ENCODE data around the gene DGKG. TPM values are rescaled to one million over a fixed set of nuclear protein-coding genes. Genes with fewer than 3 reads are reported as not detected.

Gene DGKG
- polyA plus RNA-seq, 2 of the 4 experiments (the other 2 are of a cell fraction), result 11.5 to 13.3 TPM

GRCh38 chr3:186237915-186238314 lies 124.1 kb downstream of the DGKG start:
- ChIA-PET CTCF (interaction anchor here (0.8 to 1.7 kb wide), 2 partner anchors 10 to 235 kb away, joined by 3 to 4 read pairs; no protein-coding TSS in a partner anchor), POLR2A (no interaction called here)
- Histone ChIP-seq H3K9me3 (no peaks in the 10 kb centered on the region), H3K27ac (no peak overlapping the region), H3K4me1 (peaks cover 8% of the 10 kb centered on the region), H3K4me3 (no peak overlapping the region), H3K4me2 (no peak overlapping the region)
- no peak for ATAC-seq
- 92% methylated on average over 2 of the region's 2 CpGs for WGBS (ENCODE audit: missing lambda C conversion rate)
- no peak for DNase-seq (ENCODE audit: low read depth in 1 of 2, low spot score in 1 of 2)
- no peak for FAIRE-seq
- no peak for TF ChIP-seq SMC3 (IDR thresholded peaks at IDR 0.05)
- TF ChIP-seq ATOH8 (CRISPR knock-in tag; IDR thresholded peaks at IDR 0.05; ENCODE audit: low read depth), result no peak
- no peak for TF ChIP-seq E2F6 (IDR thresholded peaks at IDR 0.05; ENCODE audit: borderline replicate concordance, low read depth)

- WGBS (ENCODE audit: missing lambda C conversion rate), result 95% methylated on average over 6 of the region's 6 CpGs
- POLR2A ChIA-PET, result no interaction called here
Observed at GRCh38 chr3:186236357-186237020, 125.5 kb downstream of the DGKG start.

GRCh38 chr3:186235554-186235953 lies 126.5 kb downstream of the DGKG start:
- no peak for DNase-seq (ENCODE audit: low read depth in 1 of 2, low spot score in 1 of 2)
- 83% methylated on average over 5 of the region's 5 CpGs for WGBS (ENCODE audit: missing lambda C conversion rate)
- no peak overlapping the region for H3K27ac ChIP-seq
- POLR2A ChIA-PET, result no interaction called here
- FAIRE-seq, result no peak
- no peaks in the 10 kb centered on the region for H3K9me3 ChIP-seq
- H3K4me1 ChIP-seq, result no peaks in the 10 kb centered on the region
- ATAC-seq, result no peak
- no peak overlapping the region for H3K4me3 ChIP-seq
- H3K4me2 ChIP-seq, result no peak overlapping the region
- CTCF ChIA-PET, result no interaction called here
- no peak for TF ChIP-seq SREBF2 (IDR thresholded peaks at IDR 0.05)
- no peak for TF ChIP-seq GATA3 (IDR thresholded peaks at IDR 0.05; ENCODE audit: borderline replicate concordance)
- TF ChIP-seq REST (IDR thresholded peaks at IDR 0.05), result no peak
- no peak for TF ChIP-seq PHF8 (IDR thresholded peaks at IDR 0.05; ENCODE audit: borderline replicate concordance, low read depth)
- no peak for TF ChIP-seq BHLHE40 (IDR thresholded peaks at IDR 0.05; ENCODE audit: low read depth, low read length)
- TF ChIP-seq PBX3 (IDR thresholded peaks at IDR 0.05), result no peak
- no peak for TF ChIP-seq KDM5A (IDR thresholded peaks at IDR 0.05)
- TF ChIP-seq RNF2 (IDR thresholded peaks at IDR 0.05; ENCODE audit: borderline replicate concordance, low read depth), result no peak
- TF ChIP-seq ATOH8 (CRISPR knock-in tag; IDR thresholded peaks at IDR 0.05; ENCODE audit: low read depth), result no peak
- no peak for TF ChIP-seq SMC3 (IDR thresholded peaks at IDR 0.05)
- no peak for TF ChIP-seq USF2 (IDR thresholded peaks at IDR 0.05)
- TF ChIP-seq HDAC2 (IDR thresholded peaks at IDR 0.05), result no peak
- no peak for TF ChIP-seq HOXB5 (CRISPR knock-in tag; IDR thresholded peaks at IDR 0.05)

More at GRCh38 chr3:186236357-186237020, 125.5 kb downstream of the DGKG start:
- Histone ChIP-seq H3K4me2 (no peak overlapping the region), H3K4me3 (no peak overlapping the region), H3K4me1 (0 out of 3 replicates have a peak, but pooled peaks cover 4% of the 10 kb centered on the region), H3K9me3 (no peaks in the 10 kb centered on the region), H3K27ac (no peak overlapping the region)
- no peak for TF ChIP-seq FOSL2 (IDR thresholded peaks at IDR 0.05)
- no peak for TF ChIP-seq FOSL2 (CRISPR knock-in tag; IDR thresholded peaks at IDR 0.05)
- no peak for TF ChIP-seq ZSCAN20 (CRISPR knock-in tag; IDR thresholded peaks at IDR 0.05)
- TF ChIP-seq HOXB13 (CRISPR knock-in tag; IDR thresholded peaks at IDR 0.05; ENCODE audit: low read depth), result no peak
- no peak for TF ChIP-seq ESRRA (IDR thresholded peaks at IDR 0.05; ENCODE audit: borderline replicate concordance, low read length)
- TF ChIP-seq HEYL (CRISPR knock-in tag; IDR thresholded peaks at IDR 0.05), result no peak
- TF ChIP-seq KDM5A (IDR thresholded peaks at IDR 0.05), result no peak
- no peak for TF ChIP-seq JUN (IDR thresholded peaks at IDR 0.05)
- TF ChIP-seq BHLHE40 (IDR thresholded peaks at IDR 0.05; ENCODE audit: low read depth, low read length), result no peak
- TF ChIP-seq MAX (IDR thresholded peaks at IDR 0.05), result no peak
- no peak for TF ChIP-seq FOSB (CRISPR knock-in tag; IDR thresholded peaks at IDR 0.05)
- no peak for TF ChIP-seq ELK1 (IDR thresholded peaks at IDR 0.05; ENCODE audit: low read depth, low read length)
- no peak for TF ChIP-seq HDAC2 (IDR thresholded peaks at IDR 0.05)
- TF ChIP-seq CHD2 (IDR thresholded peaks at IDR 0.05; ENCODE audit: low read length, partially characterized antibody), result no peak
- TF ChIP-seq CHD4 (IDR thresholded peaks at IDR 0.05; ENCODE audit: borderline replicate concordance), result no peak
- no peak for TF ChIP-seq TFCP2L1 (CRISPR knock-in tag; IDR thresholded peaks at IDR 0.05)
- TF ChIP-seq RNF2 (IDR thresholded peaks at IDR 0.05; ENCODE audit: borderline replicate concordance, low read depth), result no peak
- ATAC-seq, result no peak
- DNase-seq (ENCODE audit: low read depth in 1 of 2, low spot score in 1 of 2), result no peak
- FAIRE-seq, result no peak
- CTCF ChIA-PET, result interaction anchor here (1.7 kb wide), 1 partner anchor 8 kb away, joined by 4 read pairs; no protein-coding TSS in a partner anchor

All from A549 (cell line).